Islet precursor cell (in vitro differentiated cells): Measurements from ENCODE around the gene ERP27.

Experiments
- DNase-seq: peaks from one replicate; pipeline ENCODE4 v3.0.0-alpha.2; 2018

The ERP27 gene

DNA sequence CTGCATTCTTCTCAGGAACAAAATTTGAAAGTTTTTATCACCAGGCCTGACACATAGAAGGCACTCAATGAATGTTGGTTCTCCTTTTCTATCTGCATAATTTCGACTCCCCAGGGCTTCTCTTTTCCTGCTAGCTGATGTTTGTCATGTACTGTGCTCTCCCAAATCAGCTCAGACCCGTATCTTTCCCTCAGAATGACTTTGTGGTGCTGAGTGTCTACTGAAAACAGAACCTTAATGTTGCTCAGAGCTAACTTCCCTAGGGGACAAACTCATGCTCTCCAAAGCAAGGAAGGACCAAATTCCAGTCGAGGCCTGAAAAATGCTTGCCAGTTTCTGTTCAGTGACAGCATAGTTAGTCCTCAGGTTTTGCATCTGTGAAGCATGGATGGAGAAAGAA is 21.1 kb upstream of the ERP27 start:
- no peak for DNase-seq

GRCh38 chr12:14959126-14959440 is 20.7 kb upstream of the ERP27 start:
- DNase-seq, result no peak

DNA sequence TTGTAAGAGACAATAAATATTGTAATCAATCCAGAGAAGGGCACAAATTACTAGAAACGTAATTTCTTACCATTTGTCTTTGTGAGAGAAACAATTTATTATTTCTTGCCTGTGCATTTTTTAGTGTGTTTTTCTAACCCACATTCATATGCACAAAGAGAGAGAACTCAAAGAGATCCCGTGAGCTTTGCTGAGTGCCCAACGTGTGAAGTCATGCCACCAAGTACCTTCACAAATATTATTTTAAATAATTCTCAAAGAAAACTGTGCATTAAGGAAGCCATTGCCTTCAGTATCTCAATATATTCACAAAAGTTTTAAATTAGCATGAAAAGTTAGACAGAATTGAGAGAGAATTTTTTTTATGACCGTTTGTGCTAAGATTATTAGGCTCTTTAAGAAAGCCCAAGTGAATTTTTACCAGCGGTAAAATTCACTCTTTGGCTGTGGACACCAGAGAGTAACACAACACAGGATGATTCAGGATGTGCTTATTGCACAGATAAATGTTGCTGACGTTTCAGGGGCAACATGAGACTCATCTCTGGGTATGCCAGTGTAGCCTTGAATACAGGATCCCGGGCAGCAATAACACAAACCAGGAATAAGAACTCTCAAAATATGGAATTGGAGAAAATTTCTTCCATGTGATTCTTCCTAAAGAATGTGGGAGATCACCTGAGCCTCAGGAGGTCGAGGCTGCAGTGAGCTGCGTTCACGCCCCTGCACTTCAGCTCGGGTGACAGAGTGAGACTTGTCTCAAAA is 20.2 kb upstream of the ERP27 start:
- DNase-seq, result no peak

DNA sequence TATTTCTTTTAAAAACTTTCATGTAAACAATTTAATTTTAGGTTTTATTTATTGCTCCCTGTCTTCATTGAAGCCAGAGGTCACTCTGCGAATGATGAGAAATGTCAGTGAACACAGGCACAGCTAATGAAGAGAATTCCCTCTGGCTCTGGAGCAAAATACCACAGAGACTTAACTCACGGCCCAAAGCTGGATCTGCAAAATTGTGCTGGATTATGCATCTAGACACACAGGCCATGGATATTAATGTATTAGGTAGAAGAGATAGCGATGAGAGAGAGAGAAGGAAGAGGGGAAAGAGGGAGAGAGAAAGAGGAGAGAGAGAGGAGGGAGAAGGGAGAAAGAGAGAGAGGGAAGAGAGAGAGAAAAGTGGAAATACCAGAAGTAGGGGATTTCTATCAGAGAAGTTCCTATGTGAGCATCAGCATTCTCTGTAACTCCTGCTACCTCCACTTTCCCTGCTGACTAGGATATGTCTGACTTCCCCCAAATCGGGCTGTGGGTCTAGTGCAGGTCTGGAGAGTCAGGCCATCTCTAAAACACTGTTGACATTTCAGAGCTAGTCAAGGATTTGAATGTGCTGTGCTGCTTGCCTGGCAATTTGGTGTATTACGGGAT is 19.3 kb upstream of the ERP27 start:
- DNase-seq, result no peak

- no peak for DNase-seq
Measured at GRCh38 chr12:14956905-14957304, 18.6 kb upstream of the ERP27 start.

- no peak for DNase-seq
Measured at GRCh38 chr12:14956024-14956891, 17.9 kb upstream of the ERP27 start.

GRCh38 chr12:14954269-14954668 is 15.9 kb upstream of the ERP27 start:
- no peak for DNase-seq

GRCh38 chr12:14953752-14954151 is 15.4 kb upstream of the ERP27 start:
- DNase-seq, result no peak

DNA sequence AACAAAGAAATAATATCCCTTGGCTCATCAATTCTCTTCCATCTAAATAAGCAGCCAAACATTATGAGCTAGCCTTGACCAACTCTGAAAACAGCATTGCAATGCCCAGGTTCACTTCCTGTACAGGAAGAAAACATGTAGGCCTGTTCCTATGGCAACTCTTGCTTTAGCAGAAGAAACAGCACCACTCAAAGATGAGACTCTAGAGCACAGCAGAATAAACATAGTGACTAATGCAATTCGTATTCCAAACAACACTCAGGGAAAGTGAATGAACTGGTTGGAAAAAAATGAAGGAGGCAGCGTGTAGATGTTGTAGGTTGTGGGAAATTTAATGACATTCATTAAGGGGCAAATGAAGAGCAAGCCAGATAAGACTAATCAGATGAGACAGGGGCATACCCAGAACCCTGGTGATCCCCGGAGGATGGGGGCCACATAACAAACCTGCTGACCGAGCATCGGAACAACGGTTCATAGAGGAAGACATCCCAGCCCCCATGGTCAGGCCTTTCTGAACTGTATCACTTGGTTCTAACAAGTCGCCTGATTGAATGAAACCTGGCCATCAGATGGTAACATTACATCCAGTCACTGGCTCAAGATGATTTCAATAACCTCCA is 14.1 kb upstream of the ERP27 start:
- DNase-seq, result peak; percentile 75

DNA sequence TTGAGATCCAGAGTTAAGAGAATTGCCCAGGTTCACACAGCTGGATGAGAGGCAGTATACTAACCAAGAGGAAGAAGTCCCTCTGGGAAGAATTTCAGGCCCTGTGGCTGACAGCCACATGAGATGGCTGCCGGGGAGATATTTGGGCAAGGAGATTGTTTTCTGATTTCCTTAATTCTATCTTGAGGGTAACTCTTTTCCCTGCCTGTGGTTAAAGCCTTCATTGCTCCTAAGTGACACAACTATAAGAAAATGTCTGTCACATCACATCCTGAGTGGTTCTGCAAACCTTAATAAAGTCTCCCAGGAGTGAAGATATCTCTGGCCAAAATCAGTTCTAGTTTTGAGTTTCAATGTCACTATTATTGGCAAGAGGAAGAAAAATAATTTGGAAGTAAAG is 13.5 kb upstream of the ERP27 start:
- DNase-seq, result no peak

- DNase-seq, result peak; percentile 98
Measured at GRCh38 chr12:14950982-14951746, 12.8 kb upstream of the ERP27 start.

GRCh38 chr12:14950421-14950820 is 12.1 kb upstream of the ERP27 start:
- no peak for DNase-seq

- no peak for DNase-seq
Measured at GRCh38 chr12:14949631-14950030, 11.3 kb upstream of the ERP27 start.

DNA sequence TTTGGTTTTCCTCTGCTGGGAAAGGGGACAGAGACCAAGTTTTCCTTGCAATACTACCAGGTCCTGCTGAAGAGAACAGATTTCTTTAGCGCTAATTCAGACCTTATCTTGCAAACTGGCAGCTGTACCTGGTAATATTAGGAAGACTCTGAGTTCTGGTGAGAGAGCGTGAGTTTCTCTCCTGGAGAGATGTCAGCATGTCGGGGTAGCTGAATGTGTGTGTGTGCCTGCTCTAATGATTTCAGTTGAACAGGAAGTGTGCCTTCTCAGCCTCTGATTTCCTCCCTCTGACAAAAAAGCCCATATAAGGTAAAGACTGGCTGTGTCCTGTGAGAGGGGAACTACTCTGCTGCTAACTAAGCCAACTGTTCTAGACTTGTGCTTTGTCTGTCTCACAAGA is 10.3 kb upstream of the ERP27 start:
- peak; percentile 74 for DNase-seq

DNA sequence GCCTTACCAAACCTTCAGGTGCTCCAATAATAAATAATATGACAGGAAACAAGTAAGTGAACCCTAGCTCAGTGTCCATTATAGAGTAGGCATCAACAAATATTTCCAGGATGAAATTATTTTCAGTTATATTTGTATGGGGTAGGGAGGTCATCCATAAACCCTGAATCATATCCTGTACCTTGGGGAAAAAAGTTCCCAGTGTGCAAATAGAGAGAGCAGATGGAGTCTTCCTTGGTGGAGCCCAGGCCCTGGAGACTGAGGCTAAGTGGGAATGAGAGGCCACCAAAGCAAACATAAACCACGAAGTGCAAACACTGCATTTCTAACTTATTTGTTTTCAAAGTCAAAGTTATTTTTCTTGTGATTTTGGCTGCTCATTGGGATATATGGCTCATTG is 8.5 kb upstream of the ERP27 start:
- DNase-seq, result no peak

DNA sequence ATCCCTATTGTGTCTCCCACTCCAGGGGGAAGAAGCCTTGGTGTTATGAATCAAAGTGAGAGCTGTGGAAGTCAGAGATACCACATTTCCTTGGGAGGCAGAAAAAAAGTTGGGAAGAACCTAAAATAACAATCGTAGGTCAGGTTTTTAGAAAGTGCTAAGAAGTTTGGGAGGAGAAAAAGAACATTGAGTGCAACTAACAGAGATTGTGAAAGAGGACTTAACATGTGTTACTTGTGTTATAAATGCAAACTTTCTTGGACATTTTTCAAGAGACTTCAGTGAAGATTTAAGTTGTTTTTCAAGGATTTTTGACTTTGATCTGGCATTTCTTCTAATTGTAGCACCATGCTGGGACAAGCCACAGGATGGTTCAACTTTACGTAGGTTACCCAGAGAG is 7.8 kb upstream of the ERP27 start:
- no peak for DNase-seq

GRCh38 chr12:14942196-14942931 is 4.0 kb upstream of the ERP27 start:
- no peak for DNase-seq

DNA sequence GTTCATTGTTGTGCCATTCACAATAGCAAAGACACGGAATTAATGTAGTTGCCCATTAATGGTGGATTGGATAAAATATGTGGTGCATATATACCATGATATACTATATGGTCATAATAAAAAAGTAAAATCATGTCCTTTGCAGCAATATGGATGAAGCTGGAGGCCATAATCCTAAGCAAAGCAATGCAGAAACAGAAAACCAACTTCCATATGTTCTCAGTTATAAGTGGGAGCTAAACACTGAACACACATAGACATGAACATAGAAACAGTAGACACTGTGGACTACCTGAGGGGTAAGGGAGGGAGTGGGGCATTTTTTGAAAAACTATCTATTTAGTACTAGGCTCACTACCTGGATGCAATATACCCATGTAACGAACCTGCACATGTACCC is 3.0 kb upstream of the ERP27 start:
- DNase-seq, result no peak

- no peak for DNase-seq
Measured at GRCh38 chr12:14937689-14938088, 648 bp downstream of the ERP27 start.

GRCh38 chr12:14937014-14937413 is 1.3 kb downstream of the ERP27 start:
- DNase-seq, result no peak

DNA sequence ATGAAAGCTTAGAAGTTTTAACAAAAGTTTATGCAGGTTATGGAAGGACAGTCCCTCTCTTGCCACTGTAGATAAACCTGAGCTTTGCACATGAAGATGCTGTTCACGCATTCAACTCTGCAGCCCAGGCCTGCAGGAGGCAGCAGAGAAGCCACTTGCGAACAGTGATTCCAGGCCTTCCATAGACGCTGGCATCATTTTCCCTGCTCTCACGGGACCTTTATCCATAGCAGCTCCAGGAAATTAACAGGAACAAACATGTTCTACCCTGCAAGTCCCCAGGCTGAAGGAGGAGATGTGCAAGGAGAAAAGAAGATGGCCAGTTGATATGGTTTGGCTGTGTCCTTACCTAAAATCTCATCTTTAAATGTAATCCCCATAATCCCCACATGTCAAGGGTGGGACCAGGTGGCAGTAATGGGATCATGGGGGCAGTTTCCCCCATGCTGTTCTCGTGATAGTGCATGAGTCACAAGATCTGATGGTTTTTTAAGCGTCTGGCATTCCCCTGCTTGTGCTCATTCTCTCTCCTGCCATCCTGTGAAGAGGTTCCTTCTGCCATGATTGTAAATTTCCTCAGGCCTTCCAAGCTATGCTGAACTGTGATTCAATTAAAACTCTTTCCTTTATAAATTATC is 2.0 kb downstream of the ERP27 start:
- peak; percentile 77 for DNase-seq

- DNase-seq, result no peak
Measured at GRCh38 chr12:14935031-14935430, 3.3 kb downstream of the ERP27 start.
